GM19372 (cell line): ENCODE data around the gene EID1.

Experiments used
- ATAC-seq: cut with Tn5 transposase; IDR thresholded peaks from one replicate; pipeline ENCODE4 v1.9.1; 2021; ENCODE audit warnings: mild to moderate bottlenecking, low read depth, moderate library complexity; ENCODE audit not compliant: unreplicated experiment

EID1 gene

DNA sequence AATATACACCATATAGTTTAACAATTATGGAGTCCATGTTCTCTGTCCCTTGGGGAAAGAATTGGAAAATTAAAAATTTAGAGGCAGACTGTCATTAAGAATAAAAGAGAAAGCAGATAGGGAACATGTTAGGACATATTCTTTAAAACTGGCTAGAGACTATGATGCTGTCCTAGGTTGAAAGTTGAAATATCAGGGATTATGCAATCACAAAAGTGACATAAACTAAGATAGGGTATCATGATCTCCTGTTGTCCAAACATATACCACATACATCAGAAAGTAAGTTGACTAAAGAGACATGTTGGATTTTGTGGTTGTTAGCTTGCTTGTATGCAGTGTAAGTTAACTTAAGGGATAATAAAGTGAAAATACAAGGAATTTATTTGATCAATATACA, 9.9 kb upstream of the EID1 start:
- no peak for ATAC-seq

GRCh38 chr15:48868536-48868935, 9.4 kb upstream of the EID1 start:
- no peak for ATAC-seq

- ATAC-seq, result no peak
These were observed 8.0 kb upstream of the EID1 start for GRCh38 chr15:48869966-48870365.

- ATAC-seq, result no peak
These were observed 6.4 kb upstream of the EID1 start for GRCh38 chr15:48871542-48871941.

DNA sequence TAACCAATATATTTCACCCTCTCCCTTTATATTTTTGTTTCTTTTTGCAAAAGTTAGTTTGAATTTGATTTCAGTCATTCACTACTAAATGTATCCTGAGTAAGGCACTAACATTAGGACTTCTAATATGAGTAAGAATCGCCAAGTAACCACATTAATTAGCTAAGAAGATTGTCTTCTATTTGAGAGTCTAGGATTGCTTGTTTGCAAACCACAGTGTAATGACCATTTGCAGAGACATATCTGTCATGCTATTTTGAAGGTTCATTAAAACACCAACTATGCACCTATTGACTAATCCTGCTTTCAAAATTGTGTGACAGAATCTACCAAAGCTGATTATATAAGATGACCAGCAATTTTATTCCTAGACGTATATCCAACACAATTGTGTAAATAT, 5.3 kb upstream of the EID1 start:
- no peak for ATAC-seq

DNA sequence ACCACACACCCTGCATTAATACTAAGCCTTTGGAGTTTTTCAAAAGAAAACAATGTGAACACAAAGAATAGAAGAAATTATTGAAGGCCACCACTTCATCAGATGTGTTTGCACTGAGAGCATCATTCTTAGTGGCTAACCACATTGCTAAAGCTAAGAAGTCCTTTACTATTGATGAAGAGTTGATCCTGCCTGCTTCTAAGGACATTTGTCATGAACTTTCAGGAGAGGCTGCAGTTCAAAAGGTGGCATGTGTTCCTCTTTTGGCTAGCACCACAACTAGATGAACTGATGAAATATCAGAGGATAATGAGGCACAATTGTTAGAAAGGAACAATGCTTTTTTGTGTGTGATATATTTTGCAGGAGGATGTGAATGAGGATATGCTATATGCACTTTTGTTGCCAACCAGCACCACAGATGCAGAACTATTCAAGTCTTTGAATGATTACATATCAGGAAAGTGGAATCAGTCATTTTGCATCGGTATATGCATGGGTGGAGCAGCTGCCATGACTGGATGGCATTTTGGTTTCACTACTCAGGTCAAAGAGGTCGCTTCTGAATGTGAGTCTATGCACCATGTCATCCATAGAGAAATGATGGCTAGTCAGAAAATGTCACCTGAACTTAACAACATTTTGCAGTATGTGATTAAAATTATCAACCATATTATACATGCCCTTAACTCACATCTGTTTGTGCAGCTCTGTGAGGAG, 2.5 kb upstream of the EID1 start:
- ATAC-seq, result no peak

- no peak for ATAC-seq
These were observed 1.9 kb upstream of the EID1 start for GRCh38 chr15:48876057-48876456.

DNA sequence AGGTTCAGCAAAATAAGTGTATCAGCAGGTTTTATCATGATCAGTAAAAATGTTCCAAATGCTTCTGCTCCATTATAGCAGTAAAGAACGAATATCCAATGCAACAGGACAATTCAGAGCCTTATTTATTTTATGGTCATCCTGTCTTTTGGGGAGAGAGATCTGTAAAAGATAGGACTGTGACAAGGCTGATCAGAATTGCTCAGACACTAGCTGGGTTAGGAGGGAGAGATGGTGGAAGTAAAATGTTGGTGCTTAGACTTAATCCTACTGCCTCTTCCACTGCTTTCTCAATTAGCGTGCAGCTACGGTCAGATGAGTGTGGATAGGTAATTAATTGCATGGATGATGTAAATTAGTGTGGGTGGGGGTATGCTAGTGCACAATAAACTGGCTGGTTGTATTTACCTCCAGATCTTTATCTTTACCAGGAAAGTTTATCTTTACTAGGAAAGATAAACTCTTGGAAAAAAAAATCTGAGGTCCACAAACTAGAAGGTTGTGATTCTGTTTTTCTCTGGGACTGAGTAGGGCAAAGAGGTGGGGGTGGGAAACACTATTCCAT, 2.2 kb downstream of the EID1 start:
- no peak for ATAC-seq

DNA sequence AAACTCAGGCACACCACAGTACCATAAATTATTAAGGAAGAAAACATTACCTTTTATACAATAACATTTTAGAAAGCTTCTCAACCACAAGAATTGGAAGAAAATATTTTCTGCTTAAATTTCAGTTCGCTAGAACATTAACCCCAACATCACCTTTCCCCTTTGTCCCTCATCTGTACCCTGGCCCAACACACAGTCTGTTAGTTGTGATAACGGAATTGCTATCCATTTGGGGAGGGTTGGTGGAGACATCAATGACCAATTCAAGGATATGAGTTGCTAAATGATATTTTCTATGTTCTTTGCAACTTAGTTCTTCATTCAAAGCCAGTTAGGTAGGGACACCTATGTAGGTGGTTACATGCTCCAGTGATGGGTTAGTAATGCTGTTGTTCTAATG, 5.8 kb downstream of the EID1 start:
- no peak for ATAC-seq

DNA sequence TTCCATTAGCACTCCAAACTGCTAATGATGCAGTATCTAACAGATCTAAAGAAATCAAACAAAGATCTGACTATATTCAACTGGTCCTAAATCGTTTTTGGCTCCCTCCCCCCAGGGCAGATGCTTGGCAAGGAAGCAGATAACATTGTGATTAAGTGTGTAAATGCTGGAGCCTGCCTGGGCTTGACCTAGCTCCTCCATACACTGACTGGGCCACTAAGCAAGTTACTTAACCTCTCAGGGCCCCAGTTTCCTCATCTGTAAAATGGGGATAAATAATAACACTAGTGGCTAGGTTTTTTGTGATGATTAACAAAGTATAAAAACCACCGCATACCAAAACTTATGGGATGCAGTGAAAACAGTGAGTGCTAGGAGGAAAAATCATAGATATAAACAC, 9.2 kb downstream of the EID1 start:
- ATAC-seq, result no peak

DNA sequence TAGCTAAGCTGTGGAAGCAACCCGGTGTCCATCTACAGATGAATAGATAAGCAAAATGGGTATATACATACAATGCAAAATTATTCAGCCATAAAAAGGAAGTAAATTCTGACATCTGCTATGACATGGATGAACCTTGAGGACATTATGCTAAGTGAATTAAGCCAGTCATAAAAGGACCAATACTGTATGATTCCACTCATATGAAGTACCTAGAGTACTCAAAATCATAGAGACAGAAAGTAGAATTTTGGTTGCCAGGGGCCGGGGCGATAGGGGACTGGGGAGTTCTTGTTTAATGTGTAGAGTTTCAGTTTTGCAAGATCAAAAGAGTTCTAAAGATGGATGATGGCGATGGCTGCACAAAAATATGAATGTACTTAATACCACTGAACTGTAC, 10.3 kb downstream of the EID1 start:
- no peak for ATAC-seq

DNA sequence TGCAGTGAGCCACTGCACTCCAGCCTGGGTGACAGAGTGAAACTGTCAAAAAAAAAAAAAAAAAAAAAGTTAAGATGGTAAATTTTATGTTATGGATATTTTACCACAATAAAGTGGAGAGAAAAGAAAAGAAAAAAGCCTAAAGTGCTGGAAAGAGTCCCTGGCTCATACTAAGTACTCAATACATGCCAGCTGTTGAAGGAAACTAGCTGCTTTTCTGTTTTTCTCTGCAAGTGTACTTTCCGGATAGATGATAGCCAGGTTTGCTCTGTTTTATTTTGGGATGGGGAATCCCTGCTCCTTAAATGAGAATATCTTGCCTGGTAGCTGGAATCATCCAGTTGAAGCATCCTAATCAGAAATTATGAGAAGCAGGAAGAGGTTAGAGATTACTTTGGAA, 10.9 kb downstream of the EID1 start:
- ATAC-seq, result no peak

GRCh38 chr15:48889925-48890324, 12.0 kb downstream of the EID1 start:
- no peak for ATAC-seq

- no peak for ATAC-seq
These were observed 12.5 kb downstream of the EID1 start for GRCh38 chr15:48890375-48890972.

GRCh38 chr15:48891232-48891765, 13.4 kb downstream of the EID1 start:
- ATAC-seq, result no peak

DNA sequence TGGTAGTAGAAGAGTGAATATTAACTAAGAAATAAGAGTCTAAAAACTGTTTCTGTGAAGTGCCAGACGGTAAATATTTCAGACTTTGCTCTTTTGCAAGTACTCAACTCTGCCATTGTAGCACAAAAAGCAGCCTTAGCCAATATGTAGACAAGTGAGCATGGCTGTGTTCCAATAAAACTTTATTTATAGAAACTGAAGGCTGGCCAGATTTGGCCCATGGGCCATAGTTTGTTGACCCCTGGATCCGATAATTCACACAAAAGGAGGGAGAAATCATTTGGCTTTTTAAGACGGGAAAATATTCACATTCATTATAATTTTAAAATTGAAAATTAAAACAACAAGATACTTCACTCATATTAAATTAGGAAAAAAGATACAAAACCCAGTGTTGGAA, 15.4 kb downstream of the EID1 start:
- ATAC-seq, result no peak

- no peak for ATAC-seq
These were observed 19.2 kb downstream of the EID1 start for GRCh38 chr15:48896869-48897814.

GRCh38 chr15:48898032-48898431, 20.1 kb downstream of the EID1 start:
- no peak for ATAC-seq

- ATAC-seq, result no peak
These were observed 20.5 kb downstream of the EID1 start for GRCh38 chr15:48898446-48898845.

DNA sequence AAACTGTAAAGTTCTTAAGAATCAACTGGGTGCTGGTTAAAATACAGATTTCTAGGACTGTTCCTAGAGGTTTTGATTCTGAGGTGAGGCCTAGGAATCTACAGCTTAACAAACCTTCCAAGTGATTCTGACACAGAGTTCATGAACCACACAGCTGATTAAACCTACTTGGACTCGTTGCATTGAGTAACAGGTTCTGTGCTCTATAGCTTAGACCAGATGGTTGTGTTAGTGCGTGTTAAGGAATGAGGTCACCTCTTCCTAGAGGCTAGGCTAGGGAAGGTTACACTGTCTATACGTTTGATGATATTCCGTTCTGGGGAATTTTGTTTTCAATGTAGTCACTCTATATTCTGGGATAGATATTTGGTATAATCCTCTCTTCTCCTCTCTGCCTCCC, 21.9 kb downstream of the EID1 start:
- ATAC-seq, result no peak

- ATAC-seq, result no peak
These were observed 26.8 kb downstream of the EID1 start for GRCh38 chr15:48904758-48905157.
